NCI-H345 (cell line): ENCODE measurements around the gene TPPP2.
A peak's percentile ranks its signal among the peaks of the same experiment; 100 is the strongest.
"Not testable (repeated sequence)": the region's sequence is repeated elsewhere in the genome, so short reads cannot be mapped to it uniquely, and the experiment has no call there.

Experiments
- DNase-seq: peaks from one replicate; lab custom pipeline; 2025; lab: John Stamatoyannopoulos, UW

The TPPP2 gene

DNA sequence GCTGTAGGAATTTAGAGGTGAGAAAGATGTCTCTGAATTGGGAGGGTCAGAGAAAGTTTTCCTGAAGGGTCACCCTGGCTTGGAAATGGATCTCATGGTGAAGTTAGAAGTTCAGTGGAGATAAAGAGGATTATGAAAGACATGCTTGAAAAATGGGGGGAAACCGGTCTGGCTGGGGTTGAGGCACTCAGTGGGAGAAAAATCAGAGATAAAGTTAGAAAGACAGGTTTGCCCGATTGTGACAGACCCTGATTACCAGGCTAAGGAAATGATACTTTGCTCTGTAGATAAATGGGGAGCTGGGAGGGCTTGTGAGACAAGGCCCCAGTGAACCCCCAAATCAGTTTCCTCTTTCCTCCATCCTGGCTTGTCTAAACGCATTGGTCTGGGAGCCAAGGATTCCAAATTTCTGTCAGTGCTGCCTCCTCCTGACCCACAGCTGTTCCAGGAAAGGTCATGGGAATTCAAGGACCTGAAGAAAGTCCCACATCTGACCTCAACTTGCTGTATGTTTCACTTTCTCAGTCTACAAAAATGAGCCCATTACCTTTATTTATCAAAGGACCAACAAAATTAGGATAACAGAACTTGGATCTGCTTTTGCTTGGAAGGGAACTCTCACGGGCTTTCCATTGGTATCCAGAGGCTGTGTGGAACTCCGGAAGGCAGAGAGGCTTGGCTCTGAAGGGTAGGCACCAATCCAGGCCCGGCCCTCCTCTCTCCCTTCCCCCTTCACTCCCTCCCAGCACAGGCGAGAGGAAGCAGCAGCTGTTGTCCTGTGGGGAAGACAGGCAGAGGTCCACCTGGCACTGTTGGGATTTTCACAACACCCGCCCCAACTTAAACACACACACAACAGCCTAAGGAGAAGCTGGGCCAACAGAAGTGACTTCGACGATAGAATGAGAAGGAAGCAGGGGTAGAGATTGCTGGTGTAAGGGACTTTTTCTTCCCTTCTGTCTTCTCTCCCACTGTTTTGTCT is 8.7 kb downstream of the TPPP2 start:
- DNase-seq, result no peak

DNA sequence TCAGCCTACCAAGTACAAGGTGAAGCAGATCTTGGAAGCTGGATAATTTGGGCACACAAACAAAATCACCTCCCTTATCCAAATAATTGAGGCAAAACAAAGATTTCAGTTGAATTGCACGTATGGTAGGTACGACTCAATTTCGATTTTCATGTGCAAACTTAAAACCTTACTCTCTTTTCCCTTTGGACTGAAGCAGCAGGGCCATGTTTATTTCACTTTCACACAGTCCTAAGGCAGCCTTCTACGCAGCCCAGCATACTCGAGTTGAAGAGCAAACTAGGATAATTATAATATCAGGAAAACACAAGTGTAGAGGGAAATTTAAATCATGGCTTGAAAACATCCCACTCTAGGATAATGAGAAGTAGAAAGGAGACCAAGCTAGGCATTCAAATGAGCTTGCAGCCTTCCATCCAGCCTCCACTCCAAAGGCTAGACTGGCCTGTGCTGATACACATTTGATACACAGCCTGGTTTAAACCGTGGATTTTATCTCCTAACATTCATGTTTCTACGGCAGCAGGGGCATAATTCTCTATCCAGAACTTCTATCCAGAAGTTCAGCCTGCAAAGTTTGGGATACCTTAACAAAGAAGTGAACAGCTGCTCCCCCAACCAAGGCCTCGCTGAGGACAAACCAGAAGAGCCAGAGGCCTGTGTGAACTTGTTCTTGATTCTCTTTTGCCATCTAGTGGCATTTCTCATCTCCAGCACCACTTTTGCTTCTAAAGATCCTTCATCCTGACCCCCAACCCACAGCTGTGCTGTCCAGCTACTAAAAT is 9.8 kb downstream of the TPPP2 start:
- peak; percentile 27 for DNase-seq

DNA sequence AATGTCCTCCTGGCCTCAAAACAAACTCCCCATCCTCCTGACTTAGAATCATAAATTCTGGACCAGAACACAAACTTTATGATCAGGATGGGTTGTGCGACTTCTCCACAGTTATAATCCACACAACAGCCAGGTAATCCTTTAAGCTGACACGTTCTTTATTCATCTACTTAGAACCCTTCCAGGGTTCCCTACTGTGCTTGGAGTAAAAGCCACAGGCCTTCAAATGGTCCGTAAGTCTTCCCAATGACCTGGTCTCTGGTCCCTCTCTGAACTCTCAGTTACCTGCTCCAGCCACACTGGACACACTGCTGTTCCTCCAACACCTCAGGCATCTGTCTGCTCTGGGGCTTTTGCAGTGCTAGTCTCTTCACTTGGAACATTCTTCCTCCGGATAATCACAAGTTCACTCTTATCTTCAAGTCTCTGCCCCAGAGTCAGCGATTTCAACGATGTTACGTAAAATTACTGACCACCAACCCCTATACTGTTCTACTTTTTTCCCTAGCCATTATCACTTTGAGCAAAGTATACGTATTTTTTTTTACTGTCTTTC is 10.4 kb downstream of the TPPP2 start:
- no peak for DNase-seq

DNA sequence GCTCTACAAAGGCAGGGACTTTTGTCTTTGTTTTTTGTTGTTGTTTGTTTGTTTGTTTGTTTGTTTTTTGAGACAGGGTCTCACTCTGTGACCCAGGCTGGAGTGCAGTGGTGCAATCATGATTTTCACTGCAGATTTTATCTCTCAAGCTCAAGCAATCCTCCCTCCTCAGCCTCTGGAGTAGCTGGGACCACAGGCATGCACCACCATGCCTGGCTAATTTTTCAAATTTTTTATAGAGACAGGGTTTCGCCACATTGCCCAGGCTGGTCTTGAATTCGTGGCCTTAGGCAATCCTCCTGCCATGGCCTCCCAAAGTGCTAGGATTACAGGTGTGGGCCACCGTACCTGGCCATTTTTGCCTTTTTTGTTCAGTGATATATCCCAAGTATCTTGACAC is 10.9 kb downstream of the TPPP2 start:
- not testable (repeated sequence) for DNase-seq

DNA sequence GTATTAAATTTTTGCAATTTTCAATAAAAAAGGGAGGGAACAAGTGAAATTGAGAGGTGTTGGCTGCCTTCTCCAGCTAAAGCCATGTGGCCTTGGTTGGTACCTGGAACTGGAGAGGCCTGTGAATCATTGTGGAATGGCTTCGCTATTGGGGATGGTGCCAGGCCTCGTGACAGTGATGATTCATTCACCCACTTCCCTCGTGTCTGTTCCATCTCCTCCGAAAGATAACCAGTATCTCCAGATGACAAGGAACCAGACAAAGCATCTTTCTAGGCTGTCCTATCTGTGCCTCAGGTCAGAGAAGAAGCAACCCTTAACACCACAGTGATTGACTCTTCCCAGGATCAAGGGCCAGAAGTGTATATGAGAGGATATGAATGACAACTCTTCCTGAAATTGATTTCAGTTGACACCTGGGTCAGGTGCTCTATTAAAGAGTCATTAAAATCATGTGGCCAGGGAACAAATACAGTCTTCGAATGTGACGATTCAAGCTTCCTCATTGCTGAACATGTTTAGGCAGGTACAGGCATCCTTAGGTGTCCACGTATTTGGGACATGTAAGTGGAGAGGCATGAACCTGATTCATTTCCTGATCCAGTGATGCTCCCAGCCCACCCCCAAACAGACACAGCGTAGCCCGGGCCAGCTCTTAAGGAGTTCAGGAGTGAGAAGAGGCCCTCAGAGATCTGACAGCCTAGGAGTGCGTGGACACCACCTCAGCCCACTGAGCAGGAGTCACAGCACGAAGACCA is 11.8 kb downstream of the TPPP2 start, which contains the start of gene RNASE7:
Gene RNASE7, plus strand, starts transcription at position 687 of the 758 bp plus-strand sequence. CDS start 631 bp downstream, outside the sequence.
- no peak for DNase-seq

DNA sequence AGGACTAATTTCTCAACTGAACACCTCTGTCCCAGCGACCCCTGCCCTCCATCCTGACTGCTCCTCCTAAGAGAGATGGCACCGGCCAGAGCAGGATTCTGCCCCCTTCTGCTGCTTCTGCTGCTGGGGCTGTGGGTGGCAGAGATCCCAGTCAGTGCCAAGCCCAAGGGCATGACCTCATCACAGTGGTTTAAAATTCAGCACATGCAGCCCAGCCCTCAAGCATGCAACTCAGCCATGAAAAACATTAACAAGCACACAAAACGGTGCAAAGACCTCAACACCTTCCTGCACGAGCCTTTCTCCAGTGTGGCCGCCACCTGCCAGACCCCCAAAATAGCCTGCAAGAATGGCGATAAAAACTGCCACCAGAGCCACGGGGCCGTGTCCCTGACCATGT is 12.9 kb downstream of the TPPP2 start:
- DNase-seq, result no peak

DNA sequence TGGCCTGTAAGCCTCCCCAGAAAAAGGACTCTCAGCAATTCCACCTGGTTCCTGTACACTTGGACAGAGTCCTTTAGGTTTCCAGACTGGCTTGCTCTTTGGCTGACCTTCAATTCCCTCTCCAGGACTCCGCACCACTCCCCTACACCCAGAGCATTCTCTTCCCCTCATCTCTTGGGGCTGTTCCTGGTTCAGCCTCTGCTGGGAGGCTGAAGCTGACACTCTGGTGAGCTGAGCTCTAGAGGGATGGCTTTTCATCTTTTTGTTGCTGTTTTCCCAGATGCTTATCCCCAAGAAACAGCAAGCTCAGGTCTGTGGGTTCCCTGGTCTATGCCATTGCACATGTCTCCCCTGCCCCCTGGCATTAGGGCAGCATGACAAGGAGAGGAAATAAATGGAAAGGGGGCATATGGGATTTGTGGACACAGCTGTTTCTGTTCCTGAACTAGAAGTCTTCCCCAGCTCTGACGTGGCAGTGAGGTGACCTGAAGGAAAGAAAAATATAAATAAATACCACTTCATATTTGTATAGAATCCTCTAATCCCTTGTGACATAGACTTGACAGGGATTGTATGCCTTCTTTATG is 13.5 kb downstream of the TPPP2 start:
- no peak for DNase-seq

DNA sequence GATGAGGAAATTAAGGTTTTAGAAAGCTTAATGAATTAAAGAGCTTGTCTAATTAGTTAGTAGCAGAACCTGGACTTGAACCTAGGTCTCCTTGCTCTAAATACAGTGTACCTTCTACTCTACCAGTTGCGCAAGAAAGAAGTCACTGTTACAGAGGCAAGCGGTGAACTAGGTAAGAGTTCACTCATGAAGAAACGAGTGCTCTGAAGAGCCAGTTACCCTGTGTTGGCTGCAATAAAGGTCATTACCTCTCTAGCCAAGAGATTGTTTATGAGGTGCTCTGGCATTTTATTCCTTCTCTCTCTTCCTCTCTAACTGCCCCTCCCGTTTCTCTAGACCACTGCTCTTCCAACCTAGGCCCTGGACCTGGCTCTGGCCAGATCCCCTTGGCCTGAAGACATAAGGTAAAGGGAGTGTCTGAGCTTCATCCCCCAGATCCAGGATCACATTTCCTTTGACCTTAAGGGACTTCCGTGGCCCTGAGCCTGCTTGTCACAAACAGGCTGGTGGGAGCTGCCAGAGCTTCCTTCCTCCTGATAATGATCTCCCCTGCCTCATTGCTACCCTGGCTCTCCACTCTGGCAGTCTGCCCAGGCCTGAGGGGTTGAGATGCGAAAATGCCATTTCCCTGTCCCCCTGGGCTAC is 14.1 kb downstream of the TPPP2 start:
- no peak for DNase-seq

DNA sequence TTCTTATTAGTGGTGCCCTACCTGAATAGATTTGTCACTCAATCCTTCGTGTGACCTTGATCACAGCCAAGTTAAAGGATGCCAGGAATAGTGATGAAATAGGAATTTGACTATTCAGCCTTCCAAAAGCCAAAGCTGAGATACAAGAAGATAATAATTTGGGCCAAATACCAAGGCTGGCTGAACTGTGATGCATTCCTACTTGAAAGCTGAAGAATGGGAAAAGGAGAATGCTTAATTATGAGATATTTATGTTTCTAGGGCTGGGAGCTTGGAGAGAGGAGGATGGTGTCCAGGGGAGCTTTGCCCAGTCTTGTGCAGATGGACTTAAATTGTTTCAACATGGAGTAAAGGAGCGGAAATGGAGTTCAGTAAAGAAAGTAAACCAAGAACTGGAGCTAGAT is 17.4 kb downstream of the TPPP2 start:
- DNase-seq, result no peak

DNA sequence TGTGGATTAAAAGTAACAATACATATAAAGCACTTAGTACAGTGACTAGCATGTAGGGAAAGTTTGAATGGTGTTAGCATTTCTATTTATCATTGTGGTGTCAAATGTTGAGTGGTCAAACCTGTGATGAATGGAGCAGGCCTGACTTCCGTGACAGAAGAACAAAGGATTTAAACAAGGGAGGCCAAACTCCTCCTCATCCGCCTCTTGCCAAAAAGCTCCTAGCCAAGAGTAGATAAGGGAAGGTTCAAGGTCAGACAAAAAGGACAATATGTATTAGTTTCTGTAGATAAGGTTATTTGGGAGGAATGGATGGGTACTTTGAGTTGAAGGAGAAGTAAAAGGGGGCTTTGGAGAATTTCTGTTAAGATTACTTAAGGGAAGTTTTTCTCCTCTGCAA is 18.6 kb downstream of the TPPP2 start:
- DNase-seq, result no peak

DNA sequence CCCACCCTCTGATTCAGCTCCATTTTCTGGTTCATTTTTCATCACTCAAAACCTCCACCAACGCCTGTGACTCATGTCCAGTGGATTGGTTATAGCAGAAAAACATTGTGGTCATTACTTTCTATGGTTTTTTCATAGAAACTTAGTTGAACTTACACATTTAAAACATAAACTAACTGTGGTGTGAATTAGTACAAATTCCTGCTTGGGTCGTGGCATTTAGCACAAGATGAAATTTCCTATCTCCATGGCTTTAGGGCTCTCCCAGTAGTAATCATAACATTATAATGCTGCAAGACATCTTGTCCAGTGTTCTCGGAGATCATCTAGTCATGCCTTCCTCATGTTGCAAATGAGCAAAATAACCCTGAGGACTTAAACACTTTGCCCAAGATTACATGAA is 19.3 kb downstream of the TPPP2 start:
- DNase-seq, result no peak

DNA sequence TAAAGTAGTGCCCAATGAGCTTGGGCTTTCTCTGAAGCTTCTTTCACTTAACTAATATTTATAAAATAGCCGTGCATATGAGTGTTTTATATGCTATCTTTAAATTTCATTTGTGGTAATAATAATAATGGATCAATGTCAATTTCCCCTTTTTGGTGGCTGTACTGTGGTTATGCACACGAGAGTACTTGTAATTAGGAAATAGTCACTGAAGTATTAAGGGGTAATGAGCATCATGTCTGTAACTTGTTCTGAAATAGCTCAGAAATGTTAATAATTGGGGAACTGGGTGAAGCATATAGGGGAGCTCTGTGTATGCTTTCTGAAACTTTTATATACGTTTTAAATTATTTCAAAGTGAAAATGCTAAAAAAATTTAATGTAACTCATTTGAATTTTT is 20.6 kb downstream of the TPPP2 start:
- DNase-seq, result no peak

DNA sequence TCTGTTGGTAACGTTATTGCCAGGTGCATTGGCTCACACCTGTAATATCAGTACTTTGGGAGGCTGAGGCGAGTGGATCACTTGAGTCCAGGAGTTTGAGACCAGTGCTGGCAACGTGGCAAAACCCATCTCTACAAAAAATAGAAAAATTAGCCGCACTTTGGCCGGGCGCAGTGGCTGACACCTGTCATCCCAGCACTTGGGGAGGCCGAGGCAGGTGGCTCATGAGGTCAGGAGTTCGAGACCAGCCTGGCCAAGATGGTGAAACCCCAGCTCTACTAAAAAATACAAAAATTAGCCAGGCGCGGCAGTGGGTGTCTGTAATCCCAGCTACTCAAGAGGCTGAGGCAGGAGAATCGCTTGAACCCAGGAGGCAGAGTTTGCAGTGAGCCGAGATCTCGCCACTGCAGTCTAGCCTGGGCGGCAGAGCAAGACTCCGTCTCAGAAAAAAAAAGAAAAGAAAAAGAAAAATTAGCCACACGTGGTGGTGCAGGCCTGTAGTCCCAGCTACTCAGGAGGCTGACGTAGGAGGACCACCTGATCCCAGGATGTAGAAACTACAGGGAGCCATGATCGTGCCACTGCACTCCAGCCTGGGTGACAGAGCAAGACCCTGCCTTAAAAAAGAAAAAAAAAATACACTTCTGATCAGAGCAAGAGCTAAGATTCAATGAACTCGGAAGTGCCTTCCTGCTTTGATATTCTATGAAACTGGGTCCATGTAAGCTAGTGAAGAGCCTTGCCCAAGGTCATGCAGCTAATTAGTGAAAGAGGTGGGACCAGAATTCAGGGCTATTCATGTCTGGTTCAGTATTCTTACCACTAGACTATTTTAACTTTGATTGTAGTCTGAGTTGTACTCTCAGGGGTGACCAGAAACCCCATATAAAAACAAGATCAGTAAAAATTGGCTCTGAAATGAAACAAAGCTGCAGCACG is 23.4 kb downstream of the TPPP2 start:
- DNase-seq, result no peak

DNA sequence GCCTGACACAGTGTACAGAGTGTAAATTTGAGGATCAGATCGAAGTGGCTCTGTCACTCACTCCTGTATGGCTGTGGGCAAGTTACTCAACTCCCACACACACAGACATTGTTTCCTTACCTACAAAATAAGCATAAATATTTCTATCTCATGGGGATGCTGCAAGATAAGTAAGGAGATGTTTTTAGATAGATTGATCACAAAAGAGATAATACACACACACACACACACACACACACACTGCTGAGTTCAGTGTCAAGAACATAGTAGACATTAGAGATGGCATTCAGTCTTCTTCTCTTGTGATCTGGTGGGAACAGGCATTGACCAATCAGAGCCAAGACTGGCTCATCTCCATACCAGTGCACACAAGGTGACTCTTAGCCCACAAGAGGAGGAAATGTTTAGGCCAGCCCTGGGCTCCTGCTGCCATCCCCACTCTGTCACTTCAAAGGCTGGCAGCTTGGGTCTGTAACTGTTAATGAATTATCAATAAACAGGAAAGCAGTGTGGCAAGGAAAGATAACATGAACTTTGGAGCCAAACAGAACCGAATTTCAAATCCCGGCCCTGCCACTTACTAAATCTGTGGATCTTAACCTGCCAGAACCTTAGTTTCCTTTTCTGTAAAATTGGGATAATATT is 24.2 kb downstream of the TPPP2 start:
- no peak for DNase-seq

DNA sequence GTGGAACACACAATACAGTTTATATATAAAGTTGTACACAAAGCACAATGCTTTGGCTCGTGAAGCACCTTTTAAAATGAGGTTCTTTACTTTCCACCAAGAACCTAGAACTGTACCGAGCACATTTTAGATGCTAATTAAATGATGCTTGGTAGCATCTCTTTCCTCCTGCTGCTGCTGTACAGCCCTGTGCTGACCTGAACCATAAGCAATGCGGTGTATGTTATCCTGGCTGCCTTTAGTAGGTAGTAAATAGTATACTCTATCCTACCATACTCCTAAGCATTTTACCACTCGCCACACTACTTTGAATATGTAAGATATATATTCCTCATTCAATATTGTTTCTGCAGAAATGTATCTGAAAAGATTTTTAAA is 24.7 kb downstream of the TPPP2 start:
- DNase-seq, result no peak

DNA sequence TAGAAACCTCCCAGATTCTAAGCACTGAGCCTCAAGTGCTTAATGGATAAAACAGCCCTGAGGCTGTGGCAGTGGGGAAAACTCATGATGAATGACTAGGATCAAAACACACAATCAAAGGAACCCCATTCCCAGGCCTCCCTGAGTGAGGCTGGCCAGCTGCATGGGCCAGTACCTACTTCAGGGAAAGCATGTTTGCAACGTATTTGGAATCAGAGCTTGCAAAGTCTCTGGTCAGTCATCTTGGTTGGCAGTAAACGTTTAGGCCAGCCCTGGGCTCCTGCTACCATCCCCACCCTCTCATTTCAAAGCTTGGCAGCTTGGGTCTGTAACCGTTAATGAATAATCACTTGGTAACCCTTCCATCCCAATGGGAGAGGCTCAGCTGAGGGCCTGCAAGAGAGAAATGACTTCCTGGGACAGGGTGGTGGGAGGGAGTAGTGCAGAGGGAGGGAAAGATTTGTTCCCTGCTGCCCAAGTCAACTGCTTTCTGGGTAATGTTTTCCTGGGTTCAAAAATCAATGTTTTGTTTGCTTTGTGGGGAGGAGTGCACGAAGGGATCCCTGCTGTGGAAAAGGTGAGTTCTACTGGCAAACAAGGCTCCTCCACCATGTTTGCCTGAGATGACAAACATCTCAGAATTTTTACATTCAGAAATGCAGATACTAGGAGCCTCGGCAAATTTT is 25.6 kb downstream of the TPPP2 start:
- DNase-seq, result no peak

DNA sequence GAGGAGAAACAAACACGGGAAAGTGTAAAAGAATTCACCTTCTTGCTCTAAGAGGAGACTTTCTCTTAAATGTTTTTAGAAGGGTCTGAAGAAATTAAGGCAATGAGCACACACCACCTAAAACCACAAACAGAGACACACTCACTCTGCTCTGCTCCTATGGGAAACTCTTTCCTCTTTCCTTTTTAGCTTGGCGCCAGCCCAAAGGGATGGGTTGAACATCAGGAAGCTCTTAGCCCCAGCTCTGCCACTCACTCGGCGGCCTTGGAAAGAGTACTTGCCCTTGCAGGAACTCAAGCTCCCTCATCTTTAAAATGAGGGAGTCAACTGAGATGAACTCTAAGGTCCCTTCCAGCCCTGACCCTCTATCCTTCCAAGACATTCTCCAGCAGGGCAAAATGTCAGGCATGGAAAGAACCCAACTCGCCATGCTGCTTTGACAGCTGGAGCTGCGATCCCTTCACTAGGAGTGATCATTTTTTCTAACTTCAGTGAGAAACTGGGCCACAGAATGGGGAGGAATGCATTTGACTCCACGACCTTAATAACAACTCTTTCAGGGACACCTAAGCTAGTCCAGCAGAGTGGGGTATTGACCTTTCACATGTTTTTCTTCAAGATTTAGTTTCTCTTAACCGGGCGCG is 26.6 kb downstream of the TPPP2 start:
- no peak for DNase-seq
